Measurements from ENCODE around the gene NFIX. TPM values are rescaled to one million over a fixed set of nuclear protein-coding genes. Genes with fewer than 3 reads are reported as not detected.
A peak's percentile ranks its signal among the peaks of the same experiment; 100 is the strongest.

The NFIX gene
- total and polyA plus RNA-seq, 9 of the 15 experiments (the other 6 are each of a cell fraction or from before 2014, with no cell fraction given), result 0.28 to 26.8 (median 5.4) TPM

DNA sequence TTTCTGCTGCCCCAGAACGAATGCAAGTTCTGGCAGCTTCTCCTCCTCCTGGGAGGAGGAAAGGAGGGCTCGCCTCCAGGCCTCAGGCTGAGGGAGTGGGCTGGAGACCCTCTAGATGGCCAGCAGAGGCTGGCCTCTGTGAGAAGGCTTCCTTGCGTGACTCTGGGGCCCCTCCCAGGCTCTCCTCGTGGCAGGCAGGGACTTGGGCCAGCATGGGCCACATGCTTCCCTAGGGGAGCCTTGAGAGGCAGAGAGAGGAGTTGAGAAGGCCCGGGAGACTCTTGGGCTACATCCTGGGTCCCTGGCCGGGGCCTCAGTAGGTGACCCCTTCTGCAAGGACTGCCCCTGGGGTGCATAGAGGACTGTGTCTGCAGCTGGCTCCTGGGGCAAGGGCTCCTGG is 81.5 kb downstream of the NFIX start:
- no TSS peak for BruUV-seq (replicated peaks)
- FAIRE-seq (no peak), DNase-seq (ENCODE audit: extremely low read depth in 1 of 4, low spot score in 3 of 4) (no peak), ATAC-seq (no peak)
- intact Hi-C loops (cut with micrococcal nuclease), result no loop called here
- H2AFZ ChIP-seq (ENCODE audit: low read depth, low read length), result no peak overlapping the region
- in situ Hi-C loops (cut with MboI), result no loop called here
- H3K4me1 ChIP-seq (replicated peaks in 1 of 2; ENCODE audit: control insufficient read depth in 2 of 2, insufficient read depth in 2 of 2, low read length in 2 of 2), result peaks cover 34 to 79% of the 10 kb centered on the region in 2 experiments
- TF ChIP-seq BCOR (IDR thresholded peaks at IDR 0.05) (no peak), ZBTB1 (CRISPR knock-in tag; IDR thresholded peaks at IDR 0.05; ENCODE audit: borderline replicate concordance, low read depth) (no peak), ZFX (CRISPR knock-in tag; IDR thresholded peaks at IDR 0.05) (0 out of 2 replicates have a peak, but pooled peaks have one; percentile 13), GATAD2A (IDR thresholded peaks at IDR 0.05) (no peak)
- no peaks in the 10 kb centered on the region for H3K9me1 ChIP-seq (ENCODE audit: control insufficient read depth, insufficient read depth, low read length)
- H3K9ac ChIP-seq (ENCODE audit: insufficient read depth in 1 of 2, low read depth in 2 of 2, low read length in 2 of 2), result peak overlapping the region in 1 of 2 experiments; percentile 81; a peak in 2 of 4 replicates
- CTCF ChIA-PET (ENCODE audit: low intra/inter-chr PET ratio), result no interaction called here
- H3K27ac ChIP-seq (ENCODE audit: extremely low read depth, low read depth, low read length), result no peak overlapping the region
- H3K9me3 ChIP-seq (replicated peaks; ENCODE audit: control insufficient read depth, insufficient read depth, low read depth, low read length), result no peaks in the 10 kb centered on the region
- H3K27me3 ChIP-seq (ENCODE audit: control insufficient read depth in 2 of 2, insufficient read depth in 2 of 2, low read length in 2 of 2), result no peaks in the 10 kb centered on the region
- WGBS (ENCODE audit: insufficient coverage, low coverage, missing lambda C conversion rate), result 67% methylated on average over 5 of the region's 6 CpGs
- no peaks in the 10 kb centered on the region for H4K20me1 ChIP-seq (replicated peaks; ENCODE audit: control insufficient read depth, insufficient read depth, low read length)
- POLR2A ChIA-PET, result interaction anchor here (1.1 kb wide), 1 partner anchor 10 kb away, joined by 4 read pairs; no protein-coding TSS in a partner anchor
- peaks cover 46% of the 10 kb centered on the region; the same call in 2 of the 3 replicates for H3K36me3 ChIP-seq (ENCODE audit: control insufficient read depth, insufficient read depth, low read length)
- H3K4me3 ChIP-seq, result no peak overlapping the region
- H3K79me2 ChIP-seq (ENCODE audit: control insufficient read depth, insufficient read depth, low read length), result no peaks in the 10 kb centered on the region
- H3K4me2 ChIP-seq (ENCODE audit: insufficient read depth, low read length), result no peak overlapping the region

GRCh38 chr19:13077240-13077639 is 82.0 kb downstream of the NFIX start:
- Histone ChIP-seq H3K36me3 (ENCODE audit: control insufficient read depth, insufficient read depth, low read length) (peaks cover 47% of the 10 kb centered on the region; the same call in 2 of the 3 replicates), H4K20me1 (replicated peaks; ENCODE audit: control insufficient read depth, insufficient read depth, low read length) (no peaks in the 10 kb centered on the region), H3K9ac (ENCODE audit: insufficient read depth in 1 of 2, low read depth in 2 of 2, low read length in 2 of 2) (peak overlapping the region in 1 of 2 experiments; percentile 81; a peak in 2 of 4 replicates), H3K27ac (ENCODE audit: extremely low read depth, low read depth, low read length) (no peak overlapping the region; the same call in 2 of the 3 replicates), H3K79me2 (ENCODE audit: control insufficient read depth, insufficient read depth, low read length) (no peaks in the 10 kb centered on the region), H3K9me1 (ENCODE audit: control insufficient read depth, insufficient read depth, low read length) (no peaks in the 10 kb centered on the region), H3K4me3 (no peak overlapping the region), H3K4me1 (replicated peaks in 1 of 2; ENCODE audit: control insufficient read depth in 2 of 2, insufficient read depth in 2 of 2, low read length in 2 of 2) (peaks cover 34 to 76% of the 10 kb centered on the region in 2 experiments), H2AFZ (ENCODE audit: low read depth, low read length) (no peak overlapping the region), H3K9me3 (replicated peaks; ENCODE audit: control insufficient read depth, insufficient read depth, low read depth, low read length) (no peaks in the 10 kb centered on the region), H3K4me2 (ENCODE audit: insufficient read depth, low read length) (no peak overlapping the region), H3K27me3 (ENCODE audit: control insufficient read depth in 2 of 2, insufficient read depth in 2 of 2, low read length in 2 of 2) (no peaks in the 10 kb centered on the region)
- in situ Hi-C loops (cut with MboI), result no loop called here
- 77% methylated on average over 11 of the region's 11 CpGs for WGBS (ENCODE audit: insufficient coverage, low coverage, missing lambda C conversion rate)
- no TSS peak for BruUV-seq (replicated peaks)
- intact Hi-C loops (cut with micrococcal nuclease), result no loop called here
- DNase-seq (ENCODE audit: extremely low read depth in 1 of 4, low spot score in 3 of 4) (no peak), FAIRE-seq (no peak), ATAC-seq (no peak)
- CTCF ChIA-PET (ENCODE audit: low intra/inter-chr PET ratio), result interaction anchor here (0.6 kb wide), 1 partner anchor 185 kb away, joined by 3 read pairs; no protein-coding TSS in a partner anchor
- POLR2A ChIA-PET, result interaction anchor here (1.0 to 1.1 kb wide), 2 partner anchors 11 to 72 kb away, joined by 3 to 4 read pairs; no protein-coding TSS in a partner anchor
- TF ChIP-seq ATF7 (IDR thresholded peaks at IDR 0.05) (no peak), SUPT5H (IDR thresholded peaks at IDR 0.05) (no peak), KHSRP (IDR thresholded peaks at IDR 0.05) (no peak), CBFA2T2 (conservative IDR thresholded peaks at IDR 0.05) (peak; percentile 56), TFAP4 (CRISPR knock-in tag; IDR thresholded peaks at IDR 0.05; ENCODE audit: borderline replicate concordance) (peak; percentile 73; the same call in 1 of the 2 replicates), NRF1 (conservative IDR thresholded peaks at IDR 0.05 in 1 of 2, IDR thresholded peaks at IDR 0.05 in 1 of 2) (no peak), ZNF263 (CRISPR knock-in tag; IDR thresholded peaks at IDR 0.05; ENCODE audit: borderline replicate concordance) (no peak)
